Lung microvascular endothelial cell (primary cell): ENCODE measurements around the gene C2CD5. TPM values are rescaled to one million over a fixed set of nuclear protein-coding genes. Genes with fewer than 3 reads are reported as not detected.
"Not testable (repeated sequence)": the region's sequence is repeated elsewhere in the genome, so short reads cannot be mapped to it uniquely, and the experiment has no call there.

ENCODE experiments used
- DNase-seq, 2 donors: peaks; one replicate each; pipeline versions ENCODE4 v3.0.0 to v3.0.0-alpha.2; 2010; ENCODE audit warnings: low read depth in 2 of 2
- total RNA-seq: library from RNA; depleted of rRNA; stranded (reverse); fragments of >200 nt; gene quantifications from 2 replicates; pipeline ENCODE4 v1.2.1, GENCODE V29; 2014

C2CD5 gene
- total RNA-seq, 1 donor from 2014 or later = 11.1 TPM

- DNase-seq = not testable (repeated sequence)
These were observed 63.5 kb downstream of the C2CD5 start for GRCh38 chr12:22480814-22481213.

GRCh38 chr12:22480016-22480415 is 64.3 kb downstream of the C2CD5 start:
- DNase-seq = no peak

GRCh38 chr12:22477894-22478287 is 66.5 kb downstream of the C2CD5 start:
- peak; percentile 22 to 38 for DNase-seq

- peak; percentile 6 to 35 for DNase-seq
These were observed 67.0 kb downstream of the C2CD5 start for GRCh38 chr12:22477166-22477893.

GRCh38 chr12:22476133-22476532 is 68.2 kb downstream of the C2CD5 start:
- DNase-seq = no peak

- peak in 1 of 2 donors; percentile 4 for DNase-seq
These were observed 69.2 kb downstream of the C2CD5 start for GRCh38 chr12:22474970-22475720.

GRCh38 chr12:22473212-22473611 is 71.1 kb downstream of the C2CD5 start:
- no peak for DNase-seq

- no peak for DNase-seq
These were observed 77.2 kb downstream of the C2CD5 start for GRCh38 chr12:22467190-22467589.

GRCh38 chr12:22463306-22463705 is 81.0 kb downstream of the C2CD5 start:
- DNase-seq = no peak

- DNase-seq = no peak
These were observed 82.6 kb downstream of the C2CD5 start for GRCh38 chr12:22461786-22462185.

GRCh38 chr12:22459838-22460490 is 84.4 kb downstream of the C2CD5 start:
- peak; percentile 43 to 57 for DNase-seq

GRCh38 chr12:22458298-22458937 is 85.9 kb downstream of the C2CD5 start:
- DNase-seq = no peak

- DNase-seq = no peak
These were observed 87.3 kb downstream of the C2CD5 start for GRCh38 chr12:22457085-22457484.

GRCh38 chr12:22453511-22453910 is 90.8 kb downstream of the C2CD5 start:
- DNase-seq = no peak

GRCh38 chr12:22447223-22447622 is 97.1 kb downstream of the C2CD5 start:
- DNase-seq = no peak

- not testable (repeated sequence) for DNase-seq
These were observed 100.1 kb downstream of the C2CD5 start for GRCh38 chr12:22444317-22444665.

- DNase-seq = peak; percentile 81 to 84
These were observed 100.7 kb downstream of the C2CD5 start for GRCh38 chr12:22443379-22444316.

GRCh38 chr12:22437031-22437806 is 107.1 kb downstream of the C2CD5 start:
- DNase-seq = no peak

- DNase-seq = no peak
These were observed 108.8 kb downstream of the C2CD5 start for GRCh38 chr12:22435583-22435982.

- DNase-seq = no peak
These were observed 112.6 kb downstream of the C2CD5 start for GRCh38 chr12:22431693-22432251.
